K562 (cell line): ENCODE data around the gene SMG6. TPM values are rescaled to one million over a fixed set of nuclear protein-coding genes. Genes with fewer than 3 reads are reported as not detected.

ENCODE experiments used
- CREB3L1 ChIP-seq: fragments of 450-650 bp; IDR thresholded peaks from 2 replicates; pipeline ENCODE4 v1.6.1; 2014; ENCODE audit warnings: low read depth, mild to moderate bottlenecking, moderate library complexity, borderline replicate concordance
- FOS ChIP-seq: IDR thresholded peaks from 3 replicates; pipeline ENCODE4 v1.6.1; 2011; ENCODE audit not compliant: insufficient read length; ENCODE audit errors: extremely low read depth
- GABPB1 ChIP-seq: sonication (generic); formaldehyde crosslinking; IDR thresholded peaks from 2 replicates; pipeline ENCODE4 v1.8.0; 2022; ENCODE audit warnings: mild to moderate bottlenecking, missing genetic modification reagents
- IFI16 ChIP-seq: fragments of 250-450 bp; sonication (Bioruptor Pico); IDR thresholded peaks from 2 replicates; pipeline ENCODE4 v2.1.2; 2022; ENCODE audit warnings: mild to moderate bottlenecking, inconsistent platforms
- MLX ChIP-seq, 2 experiments: fragments of 450-650 bp in 1 of 2; sonication (generic) in 1 of 2; formaldehyde crosslinking; conservative IDR thresholded peaks; 2 replicates each; pipeline versions ENCODE4 v1.4.0 to v1.8.1; 2020 to 2022; ENCODE audit warnings: mild to moderate bottlenecking in 1 of 2, missing genetic modification reagents in 1 of 2
- NFIX ChIP-seq: fragments of 250-450 bp; sonication (Bioruptor Pico); IDR thresholded peaks from 2 replicates; pipeline ENCODE4 v1.4.0; 2020; ENCODE audit warnings: low read depth, mild to moderate bottlenecking, moderate library complexity
- NR1H2 ChIP-seq: sonication (generic); formaldehyde crosslinking; IDR thresholded peaks from 2 replicates; pipeline ENCODE4 v1.4.0; 2020; ENCODE audit warnings: mild to moderate bottlenecking, missing genetic modification reagents
- NR2C1 ChIP-seq, 2 experiments: fragments of 450-650 bp; IDR thresholded peaks; 2 replicates each; pipeline ENCODE4 v1.6.1; 2017; ENCODE audit warnings: mild to moderate bottlenecking in 2 of 2, antibody characterized with exemption in 1 of 2, inconsistent platforms in 1 of 2, missing compliant biosample characterization in 1 of 2, missing genetic modification characterization in 1 of 2
- RB1 ChIP-seq: fragments of 450-650 bp; IDR thresholded peaks from 2 replicates; pipeline ENCODE4 v1.6.1; 2017; ENCODE audit warnings: low read depth, mild to moderate bottlenecking
- RBBP5 ChIP-seq: fragments of 200-600 bp; sonication (generic); IDR thresholded peaks from 2 replicates; pipeline ENCODE4 v1.6.1; 2012; ENCODE audit warnings: borderline replicate concordance, mild to moderate bottlenecking, low read length, control low read depth, inconsistent platforms; ENCODE audit not compliant: insufficient read depth, poor library complexity, severe bottlenecking
- SMARCA5 ChIP-seq: fragments of 450-650 bp; IDR thresholded peaks from 2 replicates; pipeline ENCODE4 v1.6.1; 2016
- ZBED1 ChIP-seq: IDR thresholded peaks from 2 replicates; pipeline ENCODE4 v1.6.1; 2014
- ZNF316 ChIP-seq: fragments of 450-650 bp; IDR thresholded peaks from 2 replicates; pipeline ENCODE4 v1.6.1; 2016
- ZNF639 ChIP-seq, 2 experiments: fragments of 200-800 bp in 1 of 2; sonication (Bioruptor generic) in 1 of 2; sonication (generic) in 1 of 2; formaldehyde crosslinking in 1 of 2; IDR thresholded peaks in 1 of 2; conservative IDR thresholded peaks in 1 of 2; 2 replicates each; pipeline versions ENCODE4 v1.5.0 to v1.6.1; 2016 to 2020; ENCODE audit warnings: missing compliant biosample characterization in 1 of 2, missing genetic modification characterization in 1 of 2, missing genetic modification reagents in 1 of 2
- polyA plus RNA-seq, 8 experiments: library from polyadenylated mRNA; depleted of rRNA in 4 of 8; stranded (reverse) in 5 of 8; unstranded in 3 of 8; fragments of >200 nt; fragmentation: Nextera tagmentation in 2 of 8; fragmentation: Illumina TruSeq in 1 of 8; extraction: Ambion mirVana in 2 of 8; extraction: Trizol in 1 of 8; gene quantifications; 2 replicates each; pipeline versions ENCODE4 v1.2.1 to v1.2.3, GENCODE V29; 2011 to 2014; ENCODE audit warnings: inconsistent platforms in 1 of 8, missing spikeins in 1 of 8
- total RNA-seq, 7 experiments: library from RNA; depleted of rRNA in 6 of 7; stranded (reverse); fragments of >200 nt in 6 of 7; fragmentation: Illumina TruSeq in 2 of 7; extraction: Trizol in 2 of 7; gene quantifications; 2 replicates each; pipeline versions ENCODE4 v1.2.1 to v1.2.3, GENCODE V29; 2011 to 2021; ENCODE audit warnings: low replicate concordance in 1 of 7
- TF ChIP-seq, protein P1 (sequence below): fragments of 450-650 bp; IDR thresholded peaks from 2 replicates; pipeline ENCODE4 v1.6.1; 2017; ENCODE audit warnings: antibody characterized with exemption

The SMG6 gene
- total and polyA plus RNA-seq, 9 of the 15 experiments (the other 6 are each of a cell fraction or from before 2014, with no cell fraction given): 0.44 to 13.9 (median 6.0) TPM

DNA sequence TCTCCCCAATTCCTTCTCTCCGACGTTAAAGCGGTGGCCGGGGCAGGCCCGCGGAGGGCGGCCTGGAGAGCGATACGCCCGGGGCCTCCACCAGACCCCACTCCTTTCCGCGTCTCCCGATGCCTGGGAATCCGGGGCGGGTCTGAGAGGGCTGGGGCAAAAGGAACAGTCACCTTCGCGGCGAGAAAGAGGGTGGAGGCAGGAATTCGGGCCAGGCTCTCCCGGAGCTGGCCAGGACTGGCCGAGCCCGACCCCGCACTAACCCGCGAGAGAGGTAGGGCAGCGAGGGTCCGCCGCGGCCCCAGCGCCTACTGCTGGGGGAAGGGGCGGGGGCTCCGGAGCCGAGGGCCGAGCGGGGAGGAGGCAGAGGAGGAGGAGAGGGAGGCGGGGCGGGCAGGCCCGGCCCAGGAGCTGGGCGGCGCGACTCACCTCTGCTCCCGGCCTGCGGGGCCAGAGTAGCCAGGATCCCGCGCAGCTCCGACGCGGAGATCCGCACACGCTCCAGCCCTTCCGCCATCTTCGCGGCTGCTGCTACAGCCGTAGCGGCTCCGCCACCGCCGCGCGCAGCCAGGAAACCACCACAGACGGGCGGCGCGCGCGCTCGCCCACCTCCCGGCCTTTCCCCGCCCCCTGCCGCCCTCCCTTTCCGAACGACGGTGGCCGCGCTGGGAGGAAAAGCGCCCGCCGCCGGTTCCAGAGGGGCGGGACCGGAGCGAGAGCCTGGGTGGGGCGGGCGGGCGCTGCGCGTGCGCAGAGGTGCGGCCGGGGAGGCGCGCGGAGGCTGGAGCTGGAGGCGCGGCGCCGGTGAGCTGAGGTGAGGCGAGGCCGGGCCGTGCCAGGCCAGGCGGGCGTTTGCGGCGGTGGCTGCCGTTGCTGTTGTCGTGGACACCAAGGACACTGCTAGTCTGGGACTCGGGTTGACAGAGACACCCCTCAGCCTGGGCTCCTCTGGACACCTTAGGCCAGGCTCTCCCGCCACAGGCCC, at the start of gene SMG6, which contains the start of gene SRR (continued):
- TF ChIP-seq, protein P1, sequence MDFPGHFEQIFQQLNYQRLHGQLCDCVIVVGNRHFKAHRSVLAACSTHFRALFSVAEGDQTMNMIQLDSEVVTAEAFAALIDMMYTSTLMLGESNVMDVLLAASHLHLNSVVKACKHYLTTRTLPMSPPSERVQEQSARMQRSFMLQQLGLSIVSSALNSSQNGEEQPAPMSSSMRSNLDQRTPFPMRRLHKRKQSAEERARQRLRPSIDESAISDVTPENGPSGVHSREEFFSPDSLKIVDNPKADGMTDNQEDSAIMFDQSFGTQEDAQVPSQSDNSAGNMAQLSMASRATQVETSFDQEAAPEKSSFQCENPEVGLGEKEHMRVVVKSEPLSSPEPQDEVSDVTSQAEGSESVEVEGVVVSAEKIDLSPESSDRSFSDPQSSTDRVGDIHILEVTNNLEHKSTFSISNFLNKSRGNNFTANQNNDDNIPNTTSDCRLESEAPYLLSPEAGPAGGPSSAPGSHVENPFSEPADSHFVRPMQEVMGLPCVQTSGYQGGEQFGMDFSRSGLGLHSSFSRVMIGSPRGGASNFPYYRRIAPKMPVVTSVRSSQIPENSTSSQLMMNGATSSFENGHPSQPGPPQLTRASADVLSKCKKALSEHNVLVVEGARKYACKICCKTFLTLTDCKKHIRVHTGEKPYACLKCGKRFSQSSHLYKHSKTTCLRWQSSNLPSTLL: no peak
- TF ChIP-seq ZNF639 (CRISPR knock-in tag; conservative IDR thresholded peaks at IDR 0.05 in 1 of 2, IDR thresholded peaks at IDR 0.05 in 1 of 2) (peak in 1 of 2 experiments; percentile 38; a peak in 1 of 4 replicates), SMARCA5 (no peak), MLX (CRISPR knock-in tag; conservative IDR thresholded peaks at IDR 0.05) (no peak), NR1H2 (no peak), FOS (no peak), GABPB1 (0 out of 2 replicates have a peak, but pooled peaks have one; percentile 41), ZBED1 (no peak), NR2C1 (IDR thresholded peaks at IDR 0.05) (no peak), NR2C1 (tag; IDR thresholded peaks at IDR 0.05) (no peak), CREB3L1 (no peak), RBBP5 (peak; percentile 84), NFIX (CRISPR knock-in tag) (no peak), RB1 (peak; percentile 68; the same call in 1 of the 2 replicates), IFI16 (no peak), ZNF316 (no peak)
